Measurements from ENCODE around the gene KIAA2012. TPM values are rescaled to one million over a fixed set of nuclear protein-coding genes. Genes with fewer than 3 reads are reported as not detected.

The KIAA2012 gene
- total RNA-seq, 1 donor: not detected

DNA sequence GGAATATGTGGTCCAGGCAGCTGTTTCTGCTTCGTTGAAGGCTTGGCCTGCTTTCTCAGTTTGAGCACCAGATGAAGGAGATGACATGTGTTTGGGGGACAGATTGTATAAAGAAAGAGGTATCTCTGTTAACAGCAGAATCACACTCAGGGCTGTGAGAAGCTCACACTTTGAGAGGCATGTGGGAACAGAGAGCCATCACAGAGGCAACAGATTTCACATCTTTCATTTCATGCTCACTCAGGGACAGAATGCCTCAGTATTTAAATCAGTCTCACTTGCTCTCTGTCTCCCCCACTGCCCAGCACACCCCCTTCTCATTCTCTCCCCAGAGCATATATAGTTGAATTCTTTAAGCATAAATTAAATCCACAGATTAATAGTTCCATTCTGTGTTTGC lies 37.4 kb downstream of the KIAA2012 start:
- H3K4me3 ChIP-seq (ENCODE audit: insufficient read depth, low read length): no peak overlapping the region
- no peaks in the 10 kb centered on the region for H4K20me1 ChIP-seq (ENCODE audit: insufficient read depth, low read length)
- H3K79me2 ChIP-seq (ENCODE audit: insufficient read depth, low read length): no peaks in the 10 kb centered on the region
- no peaks in the 10 kb centered on the region for H3K9me3 ChIP-seq (ENCODE audit: low read depth, low read length)
- H3K27me3 ChIP-seq (ENCODE audit: insufficient read depth, low read length): no peaks in the 10 kb centered on the region
- peak overlapping the region; percentile 61 for H2AFZ ChIP-seq (ENCODE audit: low read length)
- no peak for DNase-seq (ENCODE audit: insufficient read length, low spot score, missing footprints)
- H3K4me1 ChIP-seq (ENCODE audit: insufficient read depth, low read length): peaks cover 46% of the 10 kb centered on the region
- TF ChIP-seq, protein P1, sequence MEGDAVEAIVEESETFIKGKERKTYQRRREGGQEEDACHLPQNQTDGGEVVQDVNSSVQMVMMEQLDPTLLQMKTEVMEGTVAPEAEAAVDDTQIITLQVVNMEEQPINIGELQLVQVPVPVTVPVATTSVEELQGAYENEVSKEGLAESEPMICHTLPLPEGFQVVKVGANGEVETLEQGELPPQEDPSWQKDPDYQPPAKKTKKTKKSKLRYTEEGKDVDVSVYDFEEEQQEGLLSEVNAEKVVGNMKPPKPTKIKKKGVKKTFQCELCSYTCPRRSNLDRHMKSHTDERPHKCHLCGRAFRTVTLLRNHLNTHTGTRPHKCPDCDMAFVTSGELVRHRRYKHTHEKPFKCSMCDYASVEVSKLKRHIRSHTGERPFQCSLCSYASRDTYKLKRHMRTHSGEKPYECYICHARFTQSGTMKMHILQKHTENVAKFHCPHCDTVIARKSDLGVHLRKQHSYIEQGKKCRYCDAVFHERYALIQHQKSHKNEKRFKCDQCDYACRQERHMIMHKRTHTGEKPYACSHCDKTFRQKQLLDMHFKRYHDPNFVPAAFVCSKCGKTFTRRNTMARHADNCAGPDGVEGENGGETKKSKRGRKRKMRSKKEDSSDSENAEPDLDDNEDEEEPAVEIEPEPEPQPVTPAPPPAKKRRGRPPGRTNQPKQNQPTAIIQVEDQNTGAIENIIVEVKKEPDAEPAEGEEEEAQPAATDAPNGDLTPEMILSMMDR (IDR thresholded peaks at IDR 0.05; ENCODE audit: extremely low read depth, low read depth, low read length): no peak
- H3K4me2 ChIP-seq (ENCODE audit: insufficient read depth, low read length): no peak overlapping the region
- H3K36me3 ChIP-seq (ENCODE audit: insufficient read depth, low read length): no peaks in the 10 kb centered on the region
- H3K27ac ChIP-seq (ENCODE audit: low read depth, low read length): peak overlapping the region; percentile 29

DNA sequence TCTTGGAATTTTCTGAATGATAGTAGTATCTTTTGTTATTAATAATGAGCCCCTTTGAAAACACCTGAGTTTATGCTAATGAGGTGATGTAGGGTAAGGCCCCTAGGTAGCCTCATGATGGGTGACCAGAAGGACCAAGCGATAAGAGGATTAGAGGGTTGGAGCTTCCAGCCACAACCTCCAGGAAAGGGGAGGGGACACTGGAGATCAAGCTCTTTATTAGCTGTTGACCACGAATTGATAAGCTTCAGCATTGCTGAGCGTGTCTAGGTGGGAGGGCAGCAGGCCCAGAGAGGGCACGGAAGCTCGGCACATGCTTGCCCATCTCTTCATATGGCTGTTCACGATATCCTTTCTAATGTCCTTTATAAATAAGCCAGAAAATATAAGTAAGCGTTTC lies 39.0 kb downstream of the KIAA2012 start:
- H4K20me1 ChIP-seq (ENCODE audit: insufficient read depth, low read length): no peaks in the 10 kb centered on the region
- peaks cover 56% of the 10 kb centered on the region for H3K4me1 ChIP-seq (ENCODE audit: insufficient read depth, low read length)
- H3K9me3 ChIP-seq (ENCODE audit: low read depth, low read length): no peaks in the 10 kb centered on the region
- no peak overlapping the region for H3K4me3 ChIP-seq (ENCODE audit: insufficient read depth, low read length)
- TF ChIP-seq, protein P1 (IDR thresholded peaks at IDR 0.05; ENCODE audit: extremely low read depth, low read depth, low read length): no peak
- no peaks in the 10 kb centered on the region for H3K27me3 ChIP-seq (ENCODE audit: insufficient read depth, low read length)
- no peak overlapping the region for H3K4me2 ChIP-seq (ENCODE audit: insufficient read depth, low read length)
- no peak overlapping the region for H2AFZ ChIP-seq (ENCODE audit: low read length)
- H3K27ac ChIP-seq (ENCODE audit: low read depth, low read length): no peak overlapping the region
- no peaks in the 10 kb centered on the region for H3K79me2 ChIP-seq (ENCODE audit: insufficient read depth, low read length)
- H3K36me3 ChIP-seq (ENCODE audit: insufficient read depth, low read length): no peaks in the 10 kb centered on the region
- no peak for DNase-seq (ENCODE audit: insufficient read length, low spot score, missing footprints)

DNA sequence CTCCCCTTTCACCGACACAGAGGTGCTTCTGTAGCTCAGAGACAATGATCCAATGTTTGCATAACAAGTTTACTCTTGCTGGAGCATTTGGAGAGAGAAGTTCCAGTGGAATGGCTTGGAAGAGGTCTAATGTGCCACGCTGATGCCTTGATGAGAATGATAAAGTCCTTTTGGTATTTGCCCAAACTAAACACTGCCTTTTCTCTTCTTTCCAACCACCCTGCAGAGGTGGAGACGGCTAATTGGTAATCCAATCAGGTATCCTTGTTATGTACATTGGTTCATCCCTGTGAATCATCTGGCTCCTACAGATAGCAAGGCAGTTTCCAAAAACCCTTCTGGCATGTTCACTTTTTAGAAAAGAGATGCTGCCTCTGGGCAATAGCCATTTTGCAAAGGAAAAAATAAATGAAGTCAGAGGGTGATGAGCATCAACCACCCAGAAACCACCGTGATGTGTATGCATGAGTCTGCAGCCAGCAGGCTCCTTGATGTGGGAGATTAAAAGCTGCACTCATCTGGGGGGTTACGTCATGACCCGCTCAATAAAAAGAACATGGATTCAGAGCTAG lies 40.6 kb downstream of the KIAA2012 start:
- Histone ChIP-seq H3K4me1 (ENCODE audit: insufficient read depth, low read length) (peaks cover 60% of the 10 kb centered on the region), H3K36me3 (ENCODE audit: insufficient read depth, low read length) (no peaks in the 10 kb centered on the region), H2AFZ (ENCODE audit: low read length) (no peak overlapping the region), H3K27me3 (ENCODE audit: insufficient read depth, low read length) (no peaks in the 10 kb centered on the region), H3K79me2 (ENCODE audit: insufficient read depth, low read length) (no peaks in the 10 kb centered on the region), H4K20me1 (ENCODE audit: insufficient read depth, low read length) (no peaks in the 10 kb centered on the region), H3K4me2 (ENCODE audit: insufficient read depth, low read length) (peak overlapping the region; percentile 21), H3K27ac (ENCODE audit: low read depth, low read length) (peak overlapping the region; percentile 63), H3K4me3 (ENCODE audit: insufficient read depth, low read length) (no peak overlapping the region), H3K9me3 (ENCODE audit: low read depth, low read length) (no peaks in the 10 kb centered on the region)
- TF ChIP-seq, protein P1 (IDR thresholded peaks at IDR 0.05; ENCODE audit: extremely low read depth, low read depth, low read length): no peak
- peak; percentile 81 for DNase-seq (ENCODE audit: insufficient read length, low spot score, missing footprints)

DNA sequence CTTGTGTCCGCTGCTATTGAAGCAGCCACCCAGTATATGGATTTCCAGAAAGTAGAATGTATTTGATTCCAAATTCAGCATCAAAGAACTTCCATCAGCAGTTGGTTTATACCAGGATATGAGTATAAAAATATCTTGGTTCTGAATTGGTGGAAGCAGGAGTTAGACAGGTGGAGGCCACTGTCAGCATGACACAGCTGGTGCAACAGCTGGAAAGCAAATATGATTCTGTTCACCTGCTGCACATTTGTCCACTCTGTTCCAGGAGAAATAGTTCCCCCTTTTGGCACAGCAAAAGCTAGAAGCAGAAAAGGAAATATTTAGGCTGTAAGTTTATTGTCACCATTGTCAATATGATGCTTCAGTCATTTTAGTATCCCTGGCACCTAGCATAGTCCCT lies 41.2 kb downstream of the KIAA2012 start:
- no peaks in the 10 kb centered on the region for H3K9me3 ChIP-seq (ENCODE audit: low read depth, low read length)
- H3K79me2 ChIP-seq (ENCODE audit: insufficient read depth, low read length): no peaks in the 10 kb centered on the region
- no peak for DNase-seq (ENCODE audit: insufficient read length, low spot score, missing footprints)
- H3K4me3 ChIP-seq (ENCODE audit: insufficient read depth, low read length): no peak overlapping the region
- no peaks in the 10 kb centered on the region for H3K27me3 ChIP-seq (ENCODE audit: insufficient read depth, low read length)
- no peak overlapping the region for H3K4me2 ChIP-seq (ENCODE audit: insufficient read depth, low read length)
- H3K27ac ChIP-seq (ENCODE audit: low read depth, low read length): peak overlapping the region; percentile 63
- H2AFZ ChIP-seq (ENCODE audit: low read length): no peak overlapping the region
- H4K20me1 ChIP-seq (ENCODE audit: insufficient read depth, low read length): no peaks in the 10 kb centered on the region
- H3K4me1 ChIP-seq (ENCODE audit: insufficient read depth, low read length): peaks cover 58% of the 10 kb centered on the region
- TF ChIP-seq, protein P1 (IDR thresholded peaks at IDR 0.05; ENCODE audit: extremely low read depth, low read depth, low read length): no peak
- H3K36me3 ChIP-seq (ENCODE audit: insufficient read depth, low read length): no peaks in the 10 kb centered on the region
